Activated T-cell treated with anti-CD3 and anti-CD28 coated beads, Interleukin-2, amount 50 U/mL, for 4 hours (primary cell): Measurements from ENCODE around the gene CKAP2. TPM values are rescaled to one million over a fixed set of nuclear protein-coding genes. Genes with fewer than 3 reads are reported as not detected.

ENCODE experiments used
- total RNA-seq, 3 donors: library from RNA; stranded (reverse); gene quantifications; one replicate each; pipeline ENCODE4 v1.2.1, GENCODE V29; 2021

CKAP2 gene
- total RNA-seq, 3 donors from 2014 or later, result 10.1 to 11.2 (median 10.9) TPM

Other genes starting within 250 kb of the CKAP2 start
- gene THSD1, start 49.3 kb upstream of the CKAP2 start, total RNA-seq, result under 1 TPM; 0.11 to 0.25 (median 0.16) TPM
- gene VPS36, start 4.8 kb upstream of the CKAP2 start, total RNA-seq, result 10 to 100 TPM; 29.2 to 34.0 (median 30.3) TPM
- gene HNRNPA1L2, start 187.0 kb downstream of the CKAP2 start, total RNA-seq, result 1 to 10 TPM; 7.5 to 9.7 (median 8.9) TPM
- 10 to 100 TPM; 59.8 to 73.2 (median 63.9) TPM for gene SUGT1, start 197.4 kb downstream of the CKAP2 start, total RNA-seq